Activated CD8-positive, alpha-beta T cell treated with anti-CD3 and anti-CD28 coated beads, Interleukin-2, amount 10 ng/mL, durations not matched to agents 7 days and 5 days (primary cell): ENCODE data around the gene RBBP5. TPM values are rescaled to one million over a fixed set of nuclear protein-coding genes. Genes with fewer than 3 reads are reported as not detected.

ENCODE experiments used
- ATAC-seq: fragments of 150-1000 bp; cut with Tn5 transposase; one replicate; pipeline ENCODE4 v1.10.0; 2021; ENCODE audit warnings: moderate library complexity
- CTCF ChIA-PET: fragments of 350-600 bp; sonication (Branson Sonifier 250); formaldehyde crosslinking; loops from one replicate; lab custom pipeline; 2021; ENCODE audit warnings: antibody characterized with exemption; lab: Charles Lee
- POLR2A ChIA-PET: fragments of 350-600 bp; sonication (Branson Sonifier 250); formaldehyde crosslinking; loops from one replicate; lab custom pipeline; 2021; ENCODE audit warnings: antibody characterized with exemption; lab: Charles Lee
- DNase-seq: peaks from one replicate; pipeline ENCODE4 v3.0.0-alpha.2; 2020
- H3K27ac Mint-ChIP-seq: one replicate; pipeline ENCODE4 v1.8.0; 2021; ENCODE audit warnings: mild to moderate bottlenecking, mixed read lengths
- H3K27me3 Mint-ChIP-seq: one replicate; pipeline ENCODE4 v1.8.0; 2021; ENCODE audit warnings: low read depth, mixed read lengths
- H3K36me3 Mint-ChIP-seq: one replicate; pipeline ENCODE4 v1.8.0; 2021; ENCODE audit warnings: low read depth, mixed read lengths
- H3K4me1 Mint-ChIP-seq: one replicate; pipeline ENCODE4 v1.8.0; 2021; ENCODE audit warnings: low read depth, mixed read lengths
- H3K4me3 Mint-ChIP-seq: one replicate; pipeline ENCODE4 v1.8.0; 2021; ENCODE audit warnings: mild to moderate bottlenecking, mixed read lengths
- H3K9me3 Mint-ChIP-seq: one replicate; pipeline ENCODE4 v1.8.0; 2022; ENCODE audit warnings: mixed read lengths; ENCODE audit not compliant: insufficient read depth
- total RNA-seq, 2 experiments: library from RNA; stranded (reverse); gene quantifications; one replicate each; pipeline ENCODE4 v1.2.3, GENCODE V29; 2021

The RBBP5 gene
- total RNA-seq, 2 experiments from 2014 or later = 20.3 to 22.0 TPM

DNA sequence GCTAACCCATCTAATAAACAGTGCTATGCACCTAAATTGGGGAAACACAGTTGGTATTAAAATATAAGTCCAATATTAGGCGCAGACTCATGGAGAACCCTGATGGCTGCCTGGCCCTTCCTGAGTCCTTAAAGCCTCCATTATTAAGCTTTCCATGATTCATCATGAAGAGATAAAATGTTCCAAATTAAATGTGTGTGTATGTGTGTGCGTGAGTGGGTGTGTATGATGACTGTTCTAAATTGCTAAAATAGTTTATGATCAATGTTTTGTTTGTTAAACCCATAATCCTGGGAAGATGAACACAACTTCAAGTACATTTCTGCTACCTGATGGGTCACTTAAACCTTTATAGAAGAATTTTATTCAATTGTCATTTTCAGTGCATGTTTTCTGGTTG lies 6.3 kb upstream of the RBBP5 start:
- Mint-ChIP-seq H3K27me3 (no peaks in the 10 kb centered on the region), H3K27ac (no peak overlapping the region), H3K4me3 (no peak overlapping the region), H3K9me3 (no peaks in the 10 kb centered on the region), H3K4me1 (peaks cover 5% of the 10 kb centered on the region), H3K36me3 (no peaks in the 10 kb centered on the region)
- ChIA-PET POLR2A (no interaction called here), CTCF (interaction anchor here (1.1 to 1.3 kb wide), 2 partner anchors 13 to 101 kb away, joined by 3 to 5 read pairs; no protein-coding TSS in a partner anchor)
- DNase-seq (no peak), ATAC-seq (no peak)

DNA sequence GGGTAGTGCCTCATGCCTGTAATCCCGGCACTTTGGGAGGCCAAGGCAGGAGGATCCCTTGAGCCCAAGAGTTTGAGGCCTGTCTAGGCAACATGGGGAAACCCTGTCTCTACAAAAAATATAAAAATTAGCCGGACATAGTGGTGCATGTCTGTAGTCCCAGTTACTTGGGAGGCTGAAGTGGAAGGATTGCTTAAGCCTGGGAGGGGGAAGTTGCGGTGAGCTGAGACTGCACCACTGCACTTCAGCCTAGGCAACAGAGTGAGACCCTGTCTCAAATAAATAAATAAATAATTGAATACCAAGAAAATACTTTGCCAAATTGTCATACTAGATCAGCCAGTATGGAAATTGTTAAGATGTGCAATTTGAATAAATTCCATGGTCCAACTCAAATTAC lies 5.9 kb upstream of the RBBP5 start:
- CTCF ChIA-PET = interaction anchor here (1.1 to 2.8 kb wide), 2 partner anchors 14 to 102 kb away, joined by 3 to 11 read pairs; no protein-coding TSS in a partner anchor
- Mint-ChIP-seq H3K9me3 (no peaks in the 10 kb centered on the region), H3K27ac (no peak overlapping the region), H3K27me3 (no peaks in the 10 kb centered on the region), H3K36me3 (no peaks in the 10 kb centered on the region), H3K4me1 (peaks cover 9% of the 10 kb centered on the region), H3K4me3 (no peak overlapping the region)
- DNase-seq (no peak), ATAC-seq (no peak)
- POLR2A ChIA-PET = no interaction called here

DNA sequence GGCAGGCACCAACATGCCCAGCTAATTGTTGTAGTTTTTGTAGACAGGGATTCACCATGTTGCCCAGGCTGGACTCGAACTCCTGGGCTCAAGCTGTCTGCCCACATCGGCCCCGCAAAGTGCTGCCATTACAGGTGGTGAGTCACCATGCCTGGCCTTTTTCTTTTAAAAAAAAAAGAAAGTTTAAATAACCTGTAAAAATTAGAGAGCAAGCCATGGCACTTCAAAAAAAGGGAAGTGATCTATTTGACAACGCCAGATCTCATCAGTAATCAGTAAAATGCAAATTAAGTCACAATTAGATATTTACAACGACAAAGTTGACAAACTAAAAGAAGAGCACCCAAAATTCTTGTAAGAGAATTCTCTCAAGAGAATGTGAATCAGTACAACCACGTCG lies 2.9 kb upstream of the RBBP5 start:
- Mint-ChIP-seq H3K4me1 (peaks cover 29% of the 10 kb centered on the region), H3K4me3 (no peak overlapping the region), H3K27ac (no peak overlapping the region), H3K36me3 (peaks cover 7% of the 10 kb centered on the region), H3K9me3 (no peaks in the 10 kb centered on the region), H3K27me3 (no peaks in the 10 kb centered on the region)
- ChIA-PET POLR2A (no interaction called here), CTCF (interaction anchor here (5.1 kb wide), 1 partner anchor 16 kb away, joined by 46 read pairs; no protein-coding TSS in a partner anchor)
- no peak for DNase-seq
- no peak for ATAC-seq

DNA sequence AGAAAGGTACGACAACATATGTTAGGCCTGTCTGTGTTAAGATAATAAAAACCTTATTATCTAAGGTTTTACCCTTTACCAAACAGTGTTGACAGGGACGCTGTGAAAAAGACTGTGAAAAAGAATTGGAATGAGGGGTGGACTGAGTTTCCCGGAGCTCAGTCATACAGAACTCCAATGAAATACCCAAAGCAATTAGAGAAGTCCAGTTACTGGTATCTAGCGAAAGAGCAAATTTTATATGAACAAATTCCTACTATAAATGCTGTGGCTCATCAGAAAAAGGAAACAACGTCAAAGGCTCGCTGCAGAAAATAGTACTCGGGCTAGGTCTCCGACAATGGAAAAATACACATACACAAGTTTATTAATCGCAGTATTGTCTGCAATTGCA lies 708 bp upstream of the RBBP5 start:
- CTCF ChIA-PET = interaction anchor here (0.9 to 5.4 kb wide), 15 partner anchors 10 to 316 kb away, joined by 3 to 46 read pairs (median 5); partner anchors contain the start of genes DSTYK and TMCC2
- Mint-ChIP-seq H3K4me3 (peak overlapping the region; percentile 96), H3K4me1 (peaks cover 39% of the 10 kb centered on the region), H3K36me3 (peaks cover 14% of the 10 kb centered on the region), H3K9me3 (no peaks in the 10 kb centered on the region), H3K27me3 (no peaks in the 10 kb centered on the region), H3K27ac (peak overlapping the region; percentile 99)
- DNase-seq = no peak
- ATAC-seq = no peak
- POLR2A ChIA-PET = interaction anchor here (0.7 to 1.5 kb wide), 5 partner anchors 19 to 632 kb away, joined by 3 to 4 read pairs (median 3); partner anchors contain the start of gene NUAK2

DNA sequence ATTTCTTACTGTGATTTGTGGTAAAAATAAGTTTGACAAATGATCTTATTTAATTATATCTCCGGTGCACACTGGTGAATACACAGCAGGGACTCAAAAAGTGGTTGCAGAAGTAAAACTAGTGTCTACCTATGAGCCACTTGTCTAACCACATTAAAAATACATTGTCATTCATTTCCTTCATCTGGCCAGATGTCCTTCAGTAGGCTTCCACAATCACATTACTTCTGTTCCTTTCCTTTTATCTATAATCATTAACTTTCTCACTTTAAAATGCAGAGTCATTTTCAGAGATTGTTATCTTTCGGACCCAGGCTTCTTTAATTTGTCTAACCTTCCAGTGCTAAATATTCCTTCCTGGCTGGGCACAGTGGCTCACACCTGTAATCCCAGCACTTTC lies 3.0 kb downstream of the RBBP5 start:
- Mint-ChIP-seq H3K9me3 (no peaks in the 10 kb centered on the region), H3K4me3 (no peak overlapping the region), H3K4me1 (peaks cover 42% of the 10 kb centered on the region), H3K27ac (no peak overlapping the region), H3K36me3 (peaks cover 26% of the 10 kb centered on the region), H3K27me3 (no peaks in the 10 kb centered on the region)
- ChIA-PET CTCF (interaction anchor here (1.9 to 5.4 kb wide), 2 partner anchors 9 to 110 kb away, joined by 4 to 44 read pairs; partner anchors contain the start of gene TMCC2), POLR2A (no interaction called here)
- no peak for DNase-seq
- no peak for ATAC-seq

DNA sequence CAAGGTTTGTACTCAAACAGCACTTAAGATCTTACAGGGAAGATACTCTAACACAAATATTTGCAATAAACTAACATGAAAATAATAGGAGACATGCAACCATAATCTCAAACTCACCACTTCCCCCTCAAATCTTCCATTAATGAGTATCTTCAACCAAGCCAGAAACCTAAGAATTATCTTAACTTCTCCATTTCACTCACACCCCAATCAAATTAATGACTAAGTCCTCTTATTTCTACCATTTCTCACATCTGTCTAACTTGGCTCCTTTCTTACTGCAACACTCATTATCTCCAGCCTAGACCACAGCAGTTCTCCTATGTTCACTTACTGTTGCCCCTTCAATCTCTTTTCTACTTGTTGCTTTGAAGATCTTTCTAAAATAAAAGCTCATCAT lies 10.4 kb downstream of the RBBP5 start:
- Mint-ChIP-seq H3K36me3 (peaks cover 28% of the 10 kb centered on the region), H3K4me3 (no peak overlapping the region), H3K9me3 (no peaks in the 10 kb centered on the region), H3K27ac (no peak overlapping the region), H3K27me3 (no peaks in the 10 kb centered on the region), H3K4me1 (no peaks in the 10 kb centered on the region)
- CTCF ChIA-PET = no interaction called here
- ATAC-seq (no peak), DNase-seq (no peak)
- POLR2A ChIA-PET = interaction anchor here (1.3 kb wide), 1 partner anchor 10 kb away, joined by 4 read pairs; the partner anchor contains the start of gene RBBP5

DNA sequence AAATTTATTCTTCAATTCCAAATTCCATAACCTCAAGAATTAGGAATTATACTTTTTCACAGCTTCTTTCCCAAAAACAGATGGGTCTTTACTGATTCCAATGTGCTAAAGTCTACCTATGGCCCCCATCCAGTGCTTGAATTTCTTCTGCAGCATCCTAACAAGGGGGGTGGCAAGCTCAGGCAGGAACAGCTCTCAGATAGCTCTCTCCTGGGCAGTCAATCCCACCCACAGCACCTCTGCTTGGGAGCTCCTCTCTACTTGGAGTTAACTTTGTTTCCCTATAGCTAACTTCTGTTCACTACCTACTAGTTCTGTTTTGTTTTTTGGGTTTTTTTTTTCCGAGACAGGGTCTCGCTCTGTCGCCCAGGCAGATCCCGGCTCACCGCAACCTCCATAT lies 12.1 kb downstream of the RBBP5 start:
- ATAC-seq (no peak), DNase-seq (no peak)
- Mint-ChIP-seq H3K36me3 (peaks cover 35% of the 10 kb centered on the region), H3K27ac (no peak overlapping the region), H3K9me3 (no peaks in the 10 kb centered on the region), H3K4me1 (no peaks in the 10 kb centered on the region), H3K4me3 (no peak overlapping the region), H3K27me3 (no peaks in the 10 kb centered on the region)
- ChIA-PET POLR2A (interaction anchor here (0.7 to 1.8 kb wide), 2 partner anchors 11 to 12 kb away, joined by 3 to 6 read pairs; partner anchors contain the start of gene RBBP5), CTCF (interaction anchor here (1.0 to 3.1 kb wide), 8 partner anchors 9 to 164 kb away, joined by 3 to 10 read pairs (median 4); partner anchors contain the start of gene RBBP5)

DNA sequence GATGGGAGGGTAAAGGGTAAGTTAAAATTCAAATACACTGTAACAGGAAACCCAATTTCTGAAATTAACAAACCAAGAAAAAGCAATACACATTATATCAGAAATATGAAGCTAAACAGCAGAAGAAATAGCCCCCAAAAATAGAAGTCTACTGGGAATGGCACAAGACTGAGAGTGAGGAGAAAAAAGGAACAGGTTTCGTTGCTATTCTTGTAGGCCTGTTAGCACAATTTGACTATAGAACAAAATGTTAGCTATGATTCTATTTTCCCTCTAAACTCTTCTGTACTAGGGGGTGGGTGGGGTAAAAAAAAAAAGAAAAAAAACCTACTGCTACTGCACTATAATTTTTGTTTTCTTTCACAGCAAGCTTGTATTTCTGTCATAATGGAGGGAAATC lies 12.5 kb downstream of the RBBP5 start:
- Mint-ChIP-seq H3K4me3 (no peak overlapping the region), H3K27ac (no peak overlapping the region), H3K4me1 (no peaks in the 10 kb centered on the region), H3K9me3 (no peaks in the 10 kb centered on the region), H3K27me3 (no peaks in the 10 kb centered on the region), H3K36me3 (peaks cover 36% of the 10 kb centered on the region)
- ChIA-PET CTCF (interaction anchor here (0.8 to 3.1 kb wide), 9 partner anchors 9 to 245 kb away, joined by 3 to 10 read pairs (median 4); partner anchors contain the start of gene RBBP5), POLR2A (interaction anchor here (0.7 to 1.8 kb wide), 2 partner anchors 10 to 12 kb away, joined by 3 to 6 read pairs; partner anchors contain the start of gene RBBP5)
- no peak for ATAC-seq
- no peak for DNase-seq

DNA sequence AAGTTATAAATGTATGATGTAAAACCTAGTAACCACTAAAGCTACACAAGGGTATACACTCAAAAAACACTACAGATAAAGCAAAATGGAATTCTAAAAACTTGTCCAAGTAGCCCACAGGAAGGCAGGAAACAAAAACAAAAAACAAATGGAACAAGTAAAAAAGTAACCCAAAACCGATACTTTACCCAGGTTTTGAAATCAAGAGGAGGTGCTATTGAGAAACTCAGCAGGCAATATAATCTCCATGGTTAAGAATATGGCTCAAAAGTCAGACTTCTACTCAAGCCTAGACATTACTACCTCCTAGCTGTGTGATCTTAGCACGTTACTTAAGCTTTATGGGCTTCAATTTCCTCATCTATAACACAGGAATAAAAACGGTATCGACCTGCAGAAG lies 13.3 kb downstream of the RBBP5 start:
- Mint-ChIP-seq H3K4me1 (no peaks in the 10 kb centered on the region), H3K27ac (no peak overlapping the region), H3K27me3 (no peaks in the 10 kb centered on the region), H3K4me3 (no peak overlapping the region), H3K36me3 (peaks cover 37% of the 10 kb centered on the region), H3K9me3 (no peaks in the 10 kb centered on the region)
- POLR2A ChIA-PET = interaction anchor here (0.7 kb wide), 1 partner anchor 633 kb away, joined by 3 read pairs; no protein-coding TSS in a partner anchor
- ATAC-seq (no peak), DNase-seq (no peak)
- CTCF ChIA-PET = interaction anchor here (0.8 to 3.1 kb wide), 6 partner anchors 12 to 245 kb away, joined by 3 to 10 read pairs (median 4); partner anchors contain the start of gene RBBP5

DNA sequence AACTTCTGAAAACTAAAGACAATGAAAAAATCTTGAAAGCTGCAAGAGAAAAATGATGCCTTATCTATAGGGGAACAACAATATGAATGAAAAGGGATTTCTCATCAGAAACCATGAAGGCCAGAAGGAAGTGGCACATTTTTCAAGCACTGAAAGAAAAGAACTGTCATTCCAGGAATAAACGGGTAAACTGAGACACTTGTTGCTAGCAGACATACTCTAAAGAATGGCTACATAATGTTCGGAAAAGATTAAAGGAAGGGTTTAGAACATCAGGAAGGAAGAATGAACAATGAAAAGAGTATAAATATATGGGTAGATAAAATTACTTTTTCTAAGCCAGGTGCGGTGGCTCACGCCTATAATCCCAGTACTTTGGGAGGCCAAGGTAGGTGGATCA lies 14.5 kb downstream of the RBBP5 start:
- Mint-ChIP-seq H3K36me3 (peaks cover 41% of the 10 kb centered on the region), H3K27ac (no peak overlapping the region), H3K27me3 (no peaks in the 10 kb centered on the region), H3K9me3 (no peaks in the 10 kb centered on the region), H3K4me3 (no peak overlapping the region), H3K4me1 (no peaks in the 10 kb centered on the region)
- ATAC-seq (no peak), DNase-seq (no peak)
- ChIA-PET CTCF (no interaction called here), POLR2A (no interaction called here)

DNA sequence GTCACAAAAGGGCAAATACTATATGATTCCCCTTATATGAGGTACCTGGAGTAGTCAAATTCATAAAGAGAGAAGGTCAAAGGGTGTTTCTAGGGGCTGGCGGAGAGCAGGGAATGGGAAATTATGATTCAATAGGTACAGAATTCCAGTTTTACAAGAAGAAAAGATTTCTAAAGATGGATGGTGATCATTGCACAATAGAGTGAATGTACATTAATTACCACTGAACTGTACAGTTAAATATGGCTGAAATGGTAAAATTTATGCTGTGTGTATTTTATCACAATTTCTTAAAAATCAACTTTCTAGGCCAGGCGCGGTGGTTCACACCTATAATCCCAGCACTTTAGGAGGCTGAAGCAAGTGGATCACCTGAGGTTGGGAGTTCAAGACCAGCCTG lies 19.4 kb downstream of the RBBP5 start:
- Mint-ChIP-seq H3K4me3 (no peak overlapping the region), H3K36me3 (peaks cover 70% of the 10 kb centered on the region), H3K9me3 (no peaks in the 10 kb centered on the region), H3K27ac (no peak overlapping the region), H3K4me1 (no peaks in the 10 kb centered on the region), H3K27me3 (no peaks in the 10 kb centered on the region)
- ATAC-seq (no peak), DNase-seq (no peak)
- ChIA-PET CTCF (no interaction called here), POLR2A (no interaction called here)

DNA sequence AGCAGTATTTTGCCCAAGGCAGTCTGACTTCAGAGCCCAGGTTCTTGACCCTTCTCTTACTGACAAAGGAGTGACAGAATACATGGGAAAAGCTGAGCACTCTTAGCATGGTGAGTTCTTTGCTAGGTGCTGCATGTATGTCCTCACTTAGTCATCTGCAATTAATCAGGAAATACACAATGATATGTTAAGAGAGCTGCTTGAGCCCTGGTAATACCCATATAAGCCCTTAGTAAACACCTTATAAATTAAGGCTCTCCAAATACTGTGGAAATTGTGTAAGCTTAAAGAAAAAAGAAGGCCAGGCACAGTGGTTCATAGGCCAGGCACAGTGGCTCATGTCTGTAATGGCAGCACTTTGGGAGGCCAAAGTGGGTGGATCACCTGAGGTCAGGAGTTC lies 23.5 kb downstream of the RBBP5 start:
- no peak overlapping the region for H3K4me3 Mint-ChIP-seq
- CTCF ChIA-PET = interaction anchor here (0.9 to 2.3 kb wide), 3 partner anchors 23 to 158 kb away, joined by 3 to 6 read pairs (median 3); partner anchors contain the start of gene RBBP5
- DNase-seq (no peak), ATAC-seq (no peak)
- H3K4me1 Mint-ChIP-seq = no peaks in the 10 kb centered on the region
- H3K36me3 Mint-ChIP-seq = peaks cover 67% of the 10 kb centered on the region
- H3K9me3 Mint-ChIP-seq = no peaks in the 10 kb centered on the region
- H3K27me3 Mint-ChIP-seq = no peaks in the 10 kb centered on the region
- POLR2A ChIA-PET = interaction anchor here (0.6 kb wide), 1 partner anchor 860 kb away, joined by 3 read pairs; no protein-coding TSS in a partner anchor
- no peak overlapping the region for H3K27ac Mint-ChIP-seq
